ENCODE measurements around the gene NXPH3.

The NXPH3 gene

GRCh38 chr17:49576088-49576916 is 631 bp downstream of the NXPH3 start:
- peak; percentile 77 for DNase-seq (ENCODE audit: low spot score)

GRCh38 chr17:49576917-49577649 is 1.4 kb downstream of the NXPH3 start:
- DNase-seq (ENCODE audit: low spot score): no peak

- DNase-seq (ENCODE audit: low spot score): no peak
These were observed 1.9 kb downstream of the NXPH3 start for GRCh38 chr17:49577650-49577934.

GRCh38 chr17:49577963-49578362 is 2.3 kb downstream of the NXPH3 start:
- DNase-seq (ENCODE audit: low spot score): no peak

- DNase-seq (ENCODE audit: low spot score): no peak
These were observed 2.7 kb downstream of the NXPH3 start for GRCh38 chr17:49578414-49578813.

- DNase-seq (ENCODE audit: low spot score): no peak
These were observed 3.4 kb downstream of the NXPH3 start for GRCh38 chr17:49578952-49579500.

- DNase-seq (ENCODE audit: low spot score): peak; percentile 36
These were observed 3.9 kb downstream of the NXPH3 start for GRCh38 chr17:49579522-49579921.

- DNase-seq (ENCODE audit: low spot score): peak; percentile 57
These were observed 4.5 kb downstream of the NXPH3 start for GRCh38 chr17:49580055-49580721.

GRCh38 chr17:49580981-49581647 is 5.4 kb downstream of the NXPH3 start:
- no peak for DNase-seq (ENCODE audit: low spot score)

- no peak for DNase-seq (ENCODE audit: low spot score)
These were observed 6.0 kb downstream of the NXPH3 start for GRCh38 chr17:49581648-49581998.

- no peak for DNase-seq (ENCODE audit: low spot score)
These were observed 6.5 kb downstream of the NXPH3 start for GRCh38 chr17:49582055-49582722.

GRCh38 chr17:49582789-49583188 is 7.1 kb downstream of the NXPH3 start:
- DNase-seq (ENCODE audit: low spot score): no peak

GRCh38 chr17:49583226-49583625 is 7.6 kb downstream of the NXPH3 start:
- DNase-seq (ENCODE audit: low spot score): no peak

- DNase-seq (ENCODE audit: low spot score): peak; percentile 56
These were observed 8.2 kb downstream of the NXPH3 start for GRCh38 chr17:49583889-49584288.

GRCh38 chr17:49585422-49586027 is 9.9 kb downstream of the NXPH3 start:
- peak; percentile 74 for DNase-seq (ENCODE audit: low spot score)

- DNase-seq (ENCODE audit: low spot score): peak; percentile 37
These were observed 11.8 kb downstream of the NXPH3 start for GRCh38 chr17:49587366-49588073.

GRCh38 chr17:49588312-49588711 is 12.6 kb downstream of the NXPH3 start:
- DNase-seq (ENCODE audit: low spot score): peak; percentile 55

- DNase-seq (ENCODE audit: low spot score): peak; percentile 49
These were observed 13.3 kb downstream of the NXPH3 start for GRCh38 chr17:49588726-49589576.

- peak; percentile 86 for DNase-seq (ENCODE audit: low spot score)
These were observed 13.9 kb downstream of the NXPH3 start for GRCh38 chr17:49589577-49589927.

- DNase-seq (ENCODE audit: low spot score): no peak
These were observed 15.2 kb downstream of the NXPH3 start for GRCh38 chr17:49590874-49591273.
